Measurements from ENCODE around the gene NTHL1.

GRCh38 chr16:2025251-2025650 lies 22.4 kb downstream of the NTHL1 start:
- no peak for TF ChIP-seq YY1 (IDR thresholded peaks at IDR 0.05; ENCODE audit: low read depth)
- no peak for TF ChIP-seq REST (IDR thresholded peaks at IDR 0.05; ENCODE audit: low read depth)
- TF ChIP-seq MAX (IDR thresholded peaks at IDR 0.05): no peak
- no peak for TF ChIP-seq TAF1 (IDR thresholded peaks at IDR 0.05; ENCODE audit: low read depth)
- TF ChIP-seq CREB1 (IDR thresholded peaks at IDR 0.05; ENCODE audit: low read depth): no peak
- TF ChIP-seq TEAD4 (IDR thresholded peaks at IDR 0.05): no peak
- TF ChIP-seq RAD21 (IDR thresholded peaks at IDR 0.05; ENCODE audit: low read depth): no peak
- TF ChIP-seq ZBTB7A (IDR thresholded peaks at IDR 0.05; ENCODE audit: low read depth): no peak
- no peak for TF ChIP-seq USF1 (IDR thresholded peaks at IDR 0.05)
- no peak for TF ChIP-seq EP300 (IDR thresholded peaks at IDR 0.05; ENCODE audit: borderline replicate concordance)
- no peak for TF ChIP-seq NFIC (IDR thresholded peaks at IDR 0.05)
- no peak for TF ChIP-seq CEBPB (IDR thresholded peaks at IDR 0.05)
- no peak for TF ChIP-seq TCF12 (IDR thresholded peaks at IDR 0.05; ENCODE audit: low read depth)

Data from Ishikawa (cell line).